Stimulated activated CD8-positive, alpha-beta memory T cell treated with anti-CD3 and anti-CD28 coated beads, Interleukin-7, amount 100 ng/mL, for 24 hours (primary cell): ENCODE data around the gene PEPD.

ENCODE experiments used
- DNase-seq: peaks from one replicate; pipeline ENCODE4 v3.0.0-alpha.2; 2020; ENCODE audit warnings: low read depth

Gene PEPD

DNA sequence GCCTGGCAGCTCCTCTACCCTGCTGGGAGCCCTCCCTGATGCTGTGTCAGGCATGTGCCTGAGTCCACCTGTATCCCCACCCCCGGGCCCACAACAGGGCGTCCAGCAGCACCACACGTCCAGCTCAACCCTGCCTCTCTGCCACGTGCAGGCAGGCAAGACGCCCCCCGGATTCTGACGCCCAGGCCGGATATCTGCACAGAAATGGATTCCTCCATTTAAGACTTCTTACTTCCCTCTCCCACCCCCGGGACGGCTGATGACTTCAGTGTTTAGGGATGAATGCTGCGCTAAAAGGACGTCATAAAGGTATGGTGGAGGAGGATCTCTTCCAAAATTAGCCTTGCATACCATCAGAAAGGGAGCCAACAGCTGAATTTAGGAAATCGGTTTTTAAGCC lies 10.2 kb downstream of the PEPD start:
- no peak for DNase-seq

DNA sequence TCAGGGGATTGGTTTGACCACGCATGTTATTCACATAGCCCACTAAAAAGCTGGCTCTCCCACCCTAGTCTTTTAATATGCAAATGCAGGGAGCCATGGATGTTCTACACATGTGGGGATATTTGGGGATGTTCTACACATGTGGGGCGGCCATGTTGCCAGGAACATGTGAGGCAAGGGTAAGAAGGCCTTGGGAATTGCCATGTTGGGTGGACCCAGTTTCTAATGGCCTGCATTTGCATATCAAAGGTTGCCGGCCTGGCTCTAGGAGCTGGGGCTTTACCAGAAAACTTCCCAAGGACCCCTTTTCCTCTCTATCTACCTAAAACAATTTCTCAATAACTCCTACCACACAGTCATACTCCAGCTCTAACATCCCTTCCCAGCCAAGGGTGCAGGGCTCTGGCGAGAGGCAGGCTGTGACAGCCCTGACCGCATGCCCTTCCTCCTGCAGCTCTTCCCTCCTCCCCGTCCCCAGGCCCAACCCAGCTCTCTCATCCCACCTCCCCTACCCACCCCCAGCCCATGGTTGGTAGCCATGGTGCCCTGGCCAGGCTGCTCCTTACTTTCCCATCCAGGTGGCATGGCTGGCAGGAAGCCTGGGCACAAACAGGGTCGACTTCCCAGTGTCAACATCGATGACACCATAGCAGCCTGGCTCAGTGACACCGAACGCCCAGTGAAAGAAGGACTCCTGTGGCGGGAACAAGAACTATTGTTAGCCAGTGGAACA lies 11.0 kb downstream of the PEPD start:
- DNase-seq = no peak

DNA sequence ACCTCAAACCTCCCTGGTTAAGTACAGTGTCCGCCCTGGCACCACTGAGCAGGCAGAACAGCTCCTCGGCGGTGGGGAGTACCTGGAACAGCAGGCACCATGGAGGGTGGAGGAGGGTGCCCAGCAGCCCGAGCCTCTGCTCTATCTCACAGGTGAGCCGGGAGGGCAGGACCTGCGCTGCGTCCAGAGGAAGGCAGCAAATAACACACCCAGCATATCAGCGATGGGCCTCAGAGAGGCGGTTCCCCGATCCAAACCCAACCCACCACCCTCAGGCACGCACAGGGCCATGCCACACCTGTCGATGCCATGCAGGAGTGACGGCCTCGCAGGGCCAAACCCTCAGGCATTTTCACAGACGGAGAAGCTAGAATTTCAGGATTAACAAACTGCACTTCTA lies 11.8 kb downstream of the PEPD start:
- no peak for DNase-seq

DNA sequence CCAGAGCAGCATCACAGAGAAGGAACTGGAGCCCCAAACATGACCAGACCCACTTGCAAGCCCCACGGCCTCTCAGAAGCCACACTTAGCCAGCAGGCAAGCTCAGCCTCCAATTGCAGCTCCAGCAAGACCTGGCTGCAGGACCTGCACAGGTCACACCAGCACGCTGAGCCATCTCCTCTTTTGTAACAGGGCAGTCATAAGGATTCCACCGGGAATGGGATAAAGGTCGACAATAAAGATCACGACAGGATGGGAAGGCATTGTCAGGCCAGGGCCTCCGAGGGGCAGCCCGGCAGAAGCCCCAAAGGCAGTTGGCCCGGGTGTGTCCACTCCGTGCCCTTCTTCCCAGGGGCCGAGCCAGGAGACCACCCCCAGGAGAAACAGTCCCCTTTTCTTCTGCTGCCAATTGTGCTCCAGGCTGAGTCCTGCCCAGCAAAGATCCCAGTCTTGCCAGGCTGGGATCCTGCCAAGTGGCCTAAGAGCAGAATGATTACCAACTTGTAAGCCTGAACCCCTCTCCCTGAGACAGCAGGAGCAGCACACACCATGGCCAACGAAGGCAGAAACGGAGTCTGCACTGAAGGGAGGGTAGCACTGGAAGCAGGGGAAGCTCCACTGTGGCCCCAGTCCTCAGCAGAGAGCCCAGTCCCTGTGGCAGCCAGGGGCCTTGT lies 12.5 kb downstream of the PEPD start:
- DNase-seq = no peak

DNA sequence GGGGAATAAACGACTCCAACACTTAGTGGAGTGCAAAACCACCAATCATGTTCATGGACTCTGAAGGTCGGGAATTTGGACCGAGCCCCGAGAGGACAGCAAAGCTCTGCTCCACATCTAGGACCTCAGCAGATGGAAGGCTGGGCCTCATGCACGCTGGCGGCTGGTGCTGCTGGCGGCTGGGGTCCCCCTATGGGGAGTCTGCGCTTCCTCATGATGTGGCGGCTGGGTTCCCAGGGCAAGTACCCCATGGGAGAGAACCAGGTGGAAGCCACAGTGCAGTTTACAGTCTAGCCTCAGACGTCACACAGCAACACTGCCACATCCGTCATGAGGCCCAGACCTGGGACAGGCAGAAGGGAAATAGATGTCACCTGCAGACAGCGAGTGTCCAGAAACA lies 13.2 kb downstream of the PEPD start:
- no peak for DNase-seq

DNA sequence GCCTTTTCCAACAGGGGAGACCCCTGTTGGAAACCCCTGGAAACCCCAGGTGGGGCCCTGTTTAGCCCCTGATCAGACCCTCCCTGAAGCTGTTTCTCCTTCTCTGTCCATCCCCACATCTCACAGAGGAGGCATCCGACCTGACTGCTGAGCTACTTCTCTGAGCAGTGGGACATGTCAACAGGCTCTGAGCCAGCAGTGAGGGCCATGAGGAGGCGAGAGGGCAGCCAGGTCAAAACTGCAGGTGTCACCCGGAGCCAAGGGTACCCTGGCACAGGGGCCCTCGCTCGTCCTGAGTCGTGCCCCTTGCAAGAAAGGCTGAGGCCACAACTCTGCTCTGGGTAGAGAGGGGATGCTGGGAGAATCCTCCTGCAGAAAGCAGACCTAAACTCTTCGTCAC lies 13.6 kb downstream of the PEPD start:
- DNase-seq = no peak

DNA sequence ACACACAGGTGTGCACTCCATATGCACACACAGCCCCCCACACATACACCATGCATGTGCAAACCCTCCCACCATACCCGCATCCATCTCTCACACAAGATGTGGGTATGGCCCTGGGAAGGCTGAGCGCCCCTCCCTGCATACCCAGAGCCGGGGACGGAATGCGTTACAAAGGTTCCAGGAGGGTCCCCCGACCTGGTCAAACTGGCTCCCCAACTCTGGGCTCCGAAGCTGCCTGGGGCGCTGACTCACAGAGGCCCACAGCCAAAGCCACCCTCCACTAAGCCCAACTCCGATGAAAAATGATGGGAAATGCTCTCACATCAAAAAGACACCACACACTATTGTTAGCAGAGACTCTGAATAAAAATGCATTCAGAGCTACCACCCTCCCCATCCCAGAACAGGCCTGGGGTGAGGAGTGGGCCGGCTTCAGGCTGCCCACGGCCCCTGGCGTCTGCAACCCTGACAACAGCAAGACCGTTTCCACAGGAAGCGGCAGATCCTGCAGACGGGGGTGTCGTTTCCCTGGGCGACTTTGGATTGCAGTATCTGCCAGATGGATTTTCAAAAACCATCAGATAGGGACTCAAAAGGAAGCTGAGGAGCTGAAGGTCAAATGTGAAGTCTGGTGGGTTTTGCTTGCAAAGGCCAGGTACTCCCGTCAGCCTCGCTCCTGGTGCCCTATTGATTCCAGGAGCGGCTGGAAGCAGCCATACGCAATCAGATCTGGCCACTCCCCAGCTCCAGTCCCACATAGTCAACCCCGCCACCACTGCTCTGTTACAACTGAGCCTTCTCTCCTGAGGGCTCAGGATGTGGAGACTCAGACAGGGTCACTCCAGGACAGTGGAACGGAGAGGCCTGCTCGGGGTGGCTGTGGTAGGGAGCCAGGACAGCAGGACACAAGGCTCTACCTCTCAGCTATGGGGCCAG lies 14.3 kb downstream of the PEPD start:
- no peak for DNase-seq

DNA sequence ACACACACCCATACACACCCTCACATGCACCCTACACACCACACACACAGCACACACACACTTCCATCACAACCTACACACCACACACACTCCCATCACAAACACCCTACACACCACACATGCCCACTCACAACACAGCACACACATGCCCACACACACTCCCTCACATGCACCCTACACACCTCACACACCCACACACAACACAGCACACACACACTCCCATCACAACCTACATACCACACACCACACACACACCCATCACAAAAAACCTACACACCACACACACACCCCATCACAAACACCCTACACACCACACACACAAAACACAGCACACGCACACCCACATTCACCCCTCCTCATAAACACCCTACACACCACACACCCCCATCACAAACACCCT lies 15.1 kb downstream of the PEPD start:
- no peak for DNase-seq

DNA sequence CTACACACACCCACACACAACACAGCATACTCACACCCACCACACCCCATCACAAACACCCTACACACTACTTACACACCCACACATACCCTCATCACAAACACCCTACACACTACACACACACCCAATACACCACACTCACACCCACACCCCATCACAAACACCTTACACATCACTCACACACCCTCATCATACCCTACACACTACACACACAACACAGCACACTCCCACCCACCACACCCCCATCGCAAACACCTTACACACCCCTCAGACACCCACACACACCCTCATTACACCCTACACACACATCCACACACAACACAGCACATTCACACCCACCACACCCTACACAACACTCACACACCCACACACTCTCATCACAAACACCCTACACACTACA lies 15.8 kb downstream of the PEPD start:
- no peak for DNase-seq

DNA sequence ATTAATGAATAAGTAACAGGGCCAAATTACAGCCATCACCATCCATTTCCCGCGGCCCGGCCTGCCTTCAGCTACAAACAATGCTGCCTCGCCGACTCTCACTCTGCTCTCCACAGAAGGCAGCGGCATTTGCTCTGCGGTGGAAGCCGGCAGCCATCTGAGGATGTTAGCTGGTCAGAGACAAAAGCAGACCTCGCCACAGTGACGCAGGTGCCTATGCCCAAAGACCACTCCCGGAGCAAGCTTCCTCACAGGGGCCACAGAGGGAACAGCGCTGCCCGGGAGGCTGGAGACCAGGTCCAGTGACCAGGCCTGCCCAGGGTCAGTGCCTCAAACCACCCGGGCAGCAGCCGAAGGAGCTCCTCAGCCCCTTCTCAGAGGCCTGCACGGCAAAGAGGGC lies 16.4 kb downstream of the PEPD start:
- DNase-seq = no peak

DNA sequence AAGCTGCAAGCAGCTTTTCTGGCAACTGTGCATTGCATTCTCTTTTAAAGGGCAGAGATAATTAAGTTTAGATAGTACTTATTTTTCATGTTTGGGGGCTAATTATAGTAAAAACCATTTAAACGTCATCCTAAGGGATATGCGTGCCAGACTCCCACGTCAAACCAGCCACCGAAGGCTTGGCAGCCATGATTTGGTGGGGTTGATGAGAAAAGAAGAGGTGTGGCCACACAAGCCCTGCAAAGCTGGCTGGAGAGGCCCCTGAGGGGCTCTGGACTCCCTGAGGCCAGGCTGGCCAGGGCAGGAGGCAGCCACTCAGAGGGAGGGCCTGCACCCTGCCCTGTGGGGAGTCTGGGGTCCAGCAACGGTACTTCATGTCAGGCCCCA lies 17.5 kb downstream of the PEPD start:
- DNase-seq = no peak

DNA sequence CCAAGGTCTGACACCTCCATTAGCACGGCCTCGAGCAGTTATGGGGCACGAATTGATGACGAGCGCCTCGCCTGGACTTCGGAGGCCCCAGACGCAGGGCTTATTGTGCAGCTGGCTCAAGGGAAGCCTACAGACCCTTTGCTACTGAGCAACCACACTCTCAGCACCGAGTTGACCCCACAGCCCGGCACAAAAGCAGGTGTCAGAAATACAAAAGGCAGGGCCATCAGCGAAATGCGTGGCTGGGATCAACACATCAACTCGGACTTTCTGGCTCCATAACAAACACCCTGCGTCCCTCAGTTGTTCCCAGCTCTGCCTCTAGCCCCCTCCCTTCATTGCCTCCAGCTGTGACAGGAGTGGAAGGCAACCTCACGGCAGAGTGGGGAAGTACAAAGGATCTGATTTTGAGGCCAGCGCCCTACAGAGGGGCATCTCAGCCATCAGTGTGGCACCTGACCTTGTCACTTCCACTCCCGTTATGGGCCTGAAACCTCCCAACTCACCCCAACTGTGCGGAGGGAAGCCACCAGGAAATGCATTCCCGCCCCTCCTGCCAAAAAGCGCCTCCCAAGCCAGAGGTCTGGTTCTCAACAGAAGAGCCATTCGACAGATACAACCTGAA lies 18.0 kb downstream of the PEPD start:
- no peak for DNase-seq

DNA sequence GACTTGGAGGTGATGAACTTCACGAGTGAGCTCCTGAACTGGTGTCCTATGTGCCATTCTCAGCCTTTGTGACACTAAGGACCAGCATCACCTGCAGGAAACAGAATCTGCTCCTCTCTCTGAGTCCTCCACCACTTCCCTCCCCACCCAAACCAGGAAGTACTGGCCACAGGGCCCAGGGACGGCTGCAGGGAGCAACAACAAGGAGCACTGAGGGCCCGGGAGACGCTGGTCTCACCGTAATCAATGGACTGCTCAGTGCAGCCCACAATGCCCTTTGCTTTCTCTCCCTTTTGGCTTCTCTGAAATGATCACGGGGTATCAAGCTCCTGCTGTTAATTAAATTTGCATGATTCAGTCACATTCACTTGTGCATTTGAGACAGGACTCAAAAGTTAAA lies 18.6 kb downstream of the PEPD start:
- DNase-seq = no peak

DNA sequence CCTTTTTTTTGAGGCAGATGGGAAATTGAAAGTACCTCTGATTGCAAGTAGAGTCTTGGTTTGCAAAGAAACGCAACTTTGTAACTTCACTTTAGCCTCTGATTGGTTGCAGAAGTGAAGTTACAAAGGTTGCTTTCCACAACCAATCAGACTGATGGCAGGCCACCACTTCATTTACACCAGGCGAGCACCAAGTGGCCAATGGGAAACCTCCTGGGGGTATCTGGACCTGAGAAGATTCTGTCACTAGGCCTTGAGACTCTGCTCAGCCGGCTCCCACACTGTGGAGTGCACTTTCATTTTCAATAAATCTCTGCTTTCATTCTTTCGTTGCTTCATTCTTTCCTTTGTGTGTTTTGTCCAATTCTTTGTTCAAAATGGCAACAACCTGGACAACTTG lies 19.1 kb downstream of the PEPD start:
- DNase-seq = no peak

DNA sequence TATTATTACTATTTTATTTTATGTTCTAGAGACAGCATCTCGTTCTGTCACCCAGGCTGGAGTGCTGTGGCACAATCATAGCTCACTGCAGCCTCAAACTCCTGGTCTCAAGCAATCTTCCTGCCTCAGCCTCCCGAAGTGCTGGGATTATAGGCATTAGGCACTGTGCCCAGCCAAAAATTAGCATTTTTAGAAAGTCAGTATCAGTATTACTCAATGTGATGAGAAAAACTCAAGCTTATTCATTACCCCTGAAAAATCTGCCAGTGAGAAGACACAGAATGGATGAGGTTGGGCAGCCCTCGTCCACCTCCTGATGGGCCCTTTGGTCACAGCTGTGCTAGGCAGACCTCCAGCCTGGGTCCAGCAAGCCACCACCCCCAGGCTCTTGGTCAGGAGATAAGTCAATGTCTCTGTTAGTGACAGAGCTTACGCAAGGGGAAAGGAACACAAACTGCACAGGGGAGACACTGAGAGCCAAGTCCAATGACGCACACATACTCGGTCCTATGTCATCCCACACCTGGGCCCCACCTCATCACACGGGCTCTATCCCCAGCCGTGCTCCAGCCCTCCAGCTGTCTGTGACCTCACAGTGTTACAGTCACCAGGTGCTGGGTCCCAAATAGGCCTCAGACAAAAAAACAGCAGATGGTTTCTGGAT lies 19.8 kb downstream of the PEPD start:
- DNase-seq = no peak

DNA sequence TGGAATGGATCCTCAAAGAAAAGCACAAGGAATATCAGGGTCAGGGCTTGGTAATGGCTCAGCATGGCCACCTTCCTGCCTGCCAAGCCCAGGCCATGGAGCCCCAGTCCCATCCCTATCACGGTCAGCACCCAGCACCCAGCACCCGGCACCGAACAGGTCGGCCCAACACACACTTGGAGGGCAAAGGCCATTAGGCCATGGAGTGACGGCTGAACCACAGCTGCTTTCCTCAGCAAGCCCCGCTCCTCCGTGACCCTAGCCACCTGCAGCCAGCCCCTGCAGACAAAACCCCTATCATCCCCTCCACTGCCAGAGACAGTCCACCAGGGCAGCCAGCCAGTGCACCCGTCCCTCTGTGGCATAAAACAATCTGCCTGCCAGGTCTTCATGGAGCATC lies 20.6 kb downstream of the PEPD start:
- DNase-seq = no peak

DNA sequence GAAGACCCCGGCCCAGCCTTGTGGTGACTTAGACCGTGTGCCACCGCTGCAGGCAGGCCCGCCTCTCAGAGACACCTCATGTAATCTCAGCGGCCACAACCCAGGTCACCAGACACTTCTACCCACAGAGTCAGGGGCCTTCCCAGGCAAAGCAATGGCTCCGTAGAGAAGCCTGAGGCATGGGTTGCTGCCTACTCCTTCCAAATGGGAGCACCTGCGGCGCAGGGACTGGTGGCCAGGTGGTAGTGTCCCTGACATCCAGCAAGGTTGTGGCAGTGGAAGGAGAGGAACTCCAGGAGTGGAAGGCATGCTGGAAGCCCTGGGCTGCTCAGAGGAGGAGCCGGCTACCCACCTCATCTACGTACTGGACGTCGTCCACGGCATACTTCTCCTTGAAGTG lies 21.0 kb downstream of the PEPD start:
- DNase-seq = no peak

DNA sequence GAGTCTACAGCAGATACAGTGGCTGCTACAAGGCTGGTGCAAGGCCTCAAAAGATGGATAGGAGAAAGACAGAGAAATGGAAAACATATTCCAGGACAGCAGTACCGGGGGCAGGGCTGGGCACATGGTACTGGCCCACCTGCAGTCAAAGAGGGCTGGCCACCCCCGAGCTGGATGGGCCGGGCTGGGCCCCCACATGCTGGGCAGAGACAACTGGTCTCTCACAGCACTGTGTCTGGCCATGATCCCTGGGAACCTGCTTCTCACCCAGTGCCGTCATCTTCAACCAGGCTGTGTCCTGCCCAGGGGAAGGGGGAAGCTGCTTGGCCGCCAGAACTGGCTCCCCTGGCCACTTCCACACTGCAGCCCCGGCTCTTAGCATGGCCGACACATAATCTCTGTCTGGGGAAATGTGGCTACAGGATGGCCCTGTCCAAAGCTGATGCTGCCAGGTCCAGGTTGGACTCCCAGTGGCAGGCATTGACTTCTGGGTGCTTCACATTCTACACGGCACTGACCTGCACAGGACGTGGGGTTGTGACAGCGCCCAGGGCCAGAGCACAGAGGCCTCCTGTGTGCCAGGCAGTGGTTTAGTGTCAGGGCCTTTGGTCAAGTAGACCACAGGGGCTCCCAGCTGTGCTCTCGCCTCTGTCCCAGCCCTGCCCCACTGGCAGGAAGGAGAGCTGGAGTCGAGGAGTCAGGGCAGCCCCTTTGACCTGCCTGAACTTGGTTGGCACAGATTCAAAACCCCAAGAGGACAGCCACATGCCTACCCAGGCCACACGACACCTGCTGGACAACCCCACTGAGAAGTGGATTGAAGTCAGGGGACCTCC lies 21.7 kb downstream of the PEPD start:
- no peak for DNase-seq

DNA sequence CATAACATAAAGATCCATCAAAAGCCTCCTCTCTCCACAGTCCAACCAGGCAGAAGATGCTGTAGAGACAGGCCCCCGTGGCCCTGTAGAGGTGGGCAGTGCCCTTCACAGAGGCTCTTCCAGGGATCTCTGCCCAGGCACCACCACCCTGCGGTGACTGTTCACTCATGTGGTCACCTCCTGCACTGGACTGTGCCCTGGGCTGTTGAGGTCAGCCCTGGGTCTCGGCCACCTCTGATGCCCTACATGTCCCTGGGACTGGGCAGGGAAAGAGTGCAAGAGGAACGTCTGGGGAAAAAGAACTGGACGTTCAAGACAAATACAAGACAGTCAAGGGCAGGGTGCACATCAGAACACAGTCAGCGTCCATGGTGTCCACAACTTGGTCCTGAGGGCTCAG lies 22.3 kb downstream of the PEPD start:
- no peak for DNase-seq

DNA sequence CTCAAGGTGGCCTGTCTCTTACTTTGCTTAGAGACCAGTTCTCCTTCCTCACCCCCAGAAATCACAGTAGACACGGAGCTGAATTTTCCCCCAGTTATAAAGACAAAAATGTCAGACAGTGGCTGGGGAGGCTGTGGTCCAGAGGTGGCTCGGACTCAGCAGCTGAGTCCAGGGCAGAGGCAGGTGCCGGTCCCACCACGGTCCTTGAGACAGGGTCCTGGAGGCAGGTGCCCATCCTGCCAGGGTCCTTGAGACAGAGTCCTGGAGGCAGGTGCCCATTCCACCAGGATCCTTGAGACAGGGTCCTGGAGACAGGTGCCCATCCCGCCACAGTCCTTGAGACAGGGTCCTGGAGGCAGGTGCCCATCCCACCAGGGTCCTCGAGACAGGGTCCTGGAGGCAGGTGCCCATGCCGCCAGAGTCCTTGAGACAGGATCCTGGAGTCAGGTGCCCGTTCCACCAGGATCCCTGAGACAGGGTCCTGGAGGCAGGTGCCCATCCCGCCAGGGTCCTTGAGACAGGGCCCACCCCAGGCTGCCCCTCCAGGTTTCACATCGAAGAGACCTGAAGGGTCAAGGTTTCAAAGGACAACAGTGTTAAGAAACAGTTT lies 23.1 kb downstream of the PEPD start:
- no peak for DNase-seq

DNA sequence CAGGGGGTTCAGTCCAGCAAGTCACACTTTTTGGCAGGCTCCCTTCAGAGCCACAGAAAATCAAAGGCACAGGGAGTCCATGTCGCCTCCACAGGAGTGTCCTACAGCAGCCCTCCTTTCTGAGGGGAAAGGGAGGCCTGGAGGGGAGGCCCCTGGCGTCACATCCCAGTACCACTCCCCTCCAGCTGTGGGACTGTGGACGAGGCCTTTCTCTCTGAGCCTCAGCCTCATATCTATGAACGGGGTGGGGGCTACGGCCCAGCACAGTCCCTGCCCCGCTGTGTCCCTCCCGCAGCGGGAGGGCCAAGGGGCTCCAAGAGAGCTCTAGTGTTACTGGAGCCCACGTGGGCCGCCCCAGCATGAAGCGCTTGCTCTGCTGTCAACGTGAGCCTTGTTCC lies 23.8 kb downstream of the PEPD start:
- DNase-seq = no peak
